DND-41 (cell line): ENCODE measurements around the gene ERAP2.

Experiments
- EZH2 ChIP-seq: IDR thresholded peaks from 3 replicates; pipeline ENCODE4 v1.6.1; 2012; ENCODE audit warnings: borderline replicate concordance, low read depth, mild to moderate bottlenecking, moderate library complexity, low read length, inconsistent platforms; ENCODE audit not compliant: severe bottlenecking
- TF ChIP-seq, protein P1 (sequence below): IDR thresholded peaks from 2 replicates; pipeline ENCODE4 v1.5.1; 2012; ENCODE audit warnings: borderline replicate concordance, low read length, moderate library complexity, mild to moderate bottlenecking; ENCODE audit not compliant: poor library complexity, severe bottlenecking; ENCODE audit errors: extremely low read depth

DNA sequence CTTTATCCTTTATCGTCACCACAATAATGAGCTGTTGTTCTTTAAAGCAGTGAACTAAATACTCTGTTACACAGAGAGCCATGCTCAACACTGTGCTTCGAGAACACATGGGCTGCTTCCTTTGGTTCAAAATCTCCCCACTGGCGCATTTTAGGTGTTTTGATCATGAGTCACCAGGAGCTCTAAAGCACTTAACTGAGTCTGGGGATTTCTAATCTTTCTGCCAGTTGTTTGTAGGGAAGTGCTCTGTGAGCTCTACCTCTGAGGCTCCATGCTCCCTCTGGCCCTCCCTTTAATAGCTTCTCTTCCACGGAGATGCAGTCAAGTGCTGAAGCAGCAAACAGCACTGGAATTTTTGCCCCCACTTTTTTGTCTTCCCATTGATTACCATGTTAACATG lies 17.0 kb downstream of the ERAP2 start:
- no peak for TF ChIP-seq EZH2
- TF ChIP-seq, protein P1, sequence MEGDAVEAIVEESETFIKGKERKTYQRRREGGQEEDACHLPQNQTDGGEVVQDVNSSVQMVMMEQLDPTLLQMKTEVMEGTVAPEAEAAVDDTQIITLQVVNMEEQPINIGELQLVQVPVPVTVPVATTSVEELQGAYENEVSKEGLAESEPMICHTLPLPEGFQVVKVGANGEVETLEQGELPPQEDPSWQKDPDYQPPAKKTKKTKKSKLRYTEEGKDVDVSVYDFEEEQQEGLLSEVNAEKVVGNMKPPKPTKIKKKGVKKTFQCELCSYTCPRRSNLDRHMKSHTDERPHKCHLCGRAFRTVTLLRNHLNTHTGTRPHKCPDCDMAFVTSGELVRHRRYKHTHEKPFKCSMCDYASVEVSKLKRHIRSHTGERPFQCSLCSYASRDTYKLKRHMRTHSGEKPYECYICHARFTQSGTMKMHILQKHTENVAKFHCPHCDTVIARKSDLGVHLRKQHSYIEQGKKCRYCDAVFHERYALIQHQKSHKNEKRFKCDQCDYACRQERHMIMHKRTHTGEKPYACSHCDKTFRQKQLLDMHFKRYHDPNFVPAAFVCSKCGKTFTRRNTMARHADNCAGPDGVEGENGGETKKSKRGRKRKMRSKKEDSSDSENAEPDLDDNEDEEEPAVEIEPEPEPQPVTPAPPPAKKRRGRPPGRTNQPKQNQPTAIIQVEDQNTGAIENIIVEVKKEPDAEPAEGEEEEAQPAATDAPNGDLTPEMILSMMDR: no peak
